Activated gamma-delta T cell treated with Interleukin-2 at 50 U/mL for 16 hours (primary cell): ENCODE measurements around the gene BRAT1.

ENCODE experiments used
- DNase-seq: peaks from one replicate; pipeline ENCODE4 v3.0.0-alpha.2; 2020

Gene BRAT1

DNA sequence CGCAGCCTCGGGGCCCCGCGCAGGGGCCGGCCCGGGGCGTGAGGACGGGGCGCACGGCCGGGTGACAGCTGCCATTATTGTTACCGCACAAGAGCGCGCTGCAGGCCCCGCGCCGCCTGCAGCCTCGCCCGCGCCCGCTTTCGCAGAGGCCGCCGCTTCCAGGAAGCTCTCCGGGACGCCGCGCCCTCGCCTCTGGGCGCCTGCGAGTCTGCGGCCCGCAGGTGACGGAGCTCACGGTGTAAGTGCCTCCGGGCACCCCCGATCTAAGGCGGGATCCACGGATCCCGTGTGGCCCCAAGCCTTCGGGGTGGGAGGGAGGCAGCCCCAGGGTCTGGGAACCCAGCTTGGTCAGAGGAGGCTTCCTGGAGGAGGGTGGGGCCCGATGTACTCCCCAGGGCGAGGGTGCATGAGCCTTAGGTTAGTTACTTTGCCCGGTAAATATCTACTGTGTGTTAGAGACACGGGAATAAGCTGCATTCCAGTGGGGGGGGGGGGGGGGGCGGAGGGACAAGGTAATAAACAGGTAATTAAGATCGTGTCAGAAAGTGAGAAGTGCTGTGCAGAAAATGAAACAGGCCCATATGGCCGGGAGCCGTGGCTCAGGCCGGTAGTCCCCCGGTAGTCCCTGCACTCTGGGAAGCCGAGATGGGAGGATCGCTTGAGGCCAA lies 4.1 kb upstream of the BRAT1 start:
- DNase-seq: no peak

DNA sequence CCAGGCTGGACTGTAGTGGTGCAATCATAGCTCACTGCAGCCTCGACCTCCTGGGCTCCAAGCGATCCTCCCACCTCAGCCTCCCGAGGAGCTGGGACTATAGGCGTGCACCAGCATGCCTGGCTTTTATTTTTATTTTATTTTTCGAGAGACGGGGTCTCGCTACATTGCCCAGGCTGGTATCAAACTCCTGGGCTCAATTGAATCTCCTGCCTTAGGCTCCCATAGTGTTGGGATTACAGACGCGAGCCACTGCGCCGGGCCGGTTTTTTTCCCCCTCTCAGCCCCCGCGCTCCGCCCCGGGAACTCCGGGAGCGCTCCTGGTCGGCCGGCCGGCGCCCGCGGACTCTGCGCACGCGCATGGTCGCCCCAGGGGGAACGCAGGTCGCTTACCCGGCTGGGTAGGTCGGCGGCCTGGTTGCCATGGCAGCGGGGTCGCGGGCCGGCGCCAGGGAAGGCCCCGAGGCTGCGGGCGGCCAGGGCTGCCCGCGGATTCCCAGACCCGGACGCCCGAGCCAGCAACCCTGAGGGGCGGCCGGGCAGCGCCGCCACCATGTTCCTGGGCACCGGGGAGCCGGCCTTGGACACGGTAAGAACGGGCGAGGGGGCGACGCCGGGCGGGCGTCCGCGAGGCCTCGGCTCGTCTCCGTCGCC lies 3.4 kb upstream of the BRAT1 start, which contains the start of gene IQCE:
TSS of gene IQCE (plus strand) at position 351 of the 654 bp plus-strand sequence. CDS start at position 554, 203 bp downstream.
- DNase-seq: peak; percentile 89

DNA sequence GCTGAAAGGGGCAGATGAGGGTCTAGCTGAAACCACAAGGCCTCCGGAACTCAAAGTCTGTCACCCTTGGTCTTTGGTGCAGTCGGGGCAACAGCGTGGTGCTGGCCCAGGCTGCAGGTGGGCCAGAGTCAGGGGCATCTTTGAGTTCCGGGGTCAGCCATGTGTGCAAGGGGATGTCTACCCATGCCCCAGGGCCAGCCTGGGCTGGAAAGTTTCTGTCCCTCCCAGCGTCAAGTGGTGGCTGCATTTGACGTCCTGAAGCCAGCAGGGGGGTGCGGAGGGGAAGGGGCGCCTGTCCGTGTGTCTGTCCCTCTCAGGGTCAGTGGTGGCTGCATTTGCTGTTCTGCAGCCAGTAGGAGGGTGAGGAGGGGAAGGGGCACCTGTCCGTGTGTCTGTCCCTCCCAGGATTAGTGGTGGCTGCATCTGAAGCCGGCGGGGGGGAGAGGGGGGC lies 638 bp downstream of the BRAT1 start:
- DNase-seq: no peak

DNA sequence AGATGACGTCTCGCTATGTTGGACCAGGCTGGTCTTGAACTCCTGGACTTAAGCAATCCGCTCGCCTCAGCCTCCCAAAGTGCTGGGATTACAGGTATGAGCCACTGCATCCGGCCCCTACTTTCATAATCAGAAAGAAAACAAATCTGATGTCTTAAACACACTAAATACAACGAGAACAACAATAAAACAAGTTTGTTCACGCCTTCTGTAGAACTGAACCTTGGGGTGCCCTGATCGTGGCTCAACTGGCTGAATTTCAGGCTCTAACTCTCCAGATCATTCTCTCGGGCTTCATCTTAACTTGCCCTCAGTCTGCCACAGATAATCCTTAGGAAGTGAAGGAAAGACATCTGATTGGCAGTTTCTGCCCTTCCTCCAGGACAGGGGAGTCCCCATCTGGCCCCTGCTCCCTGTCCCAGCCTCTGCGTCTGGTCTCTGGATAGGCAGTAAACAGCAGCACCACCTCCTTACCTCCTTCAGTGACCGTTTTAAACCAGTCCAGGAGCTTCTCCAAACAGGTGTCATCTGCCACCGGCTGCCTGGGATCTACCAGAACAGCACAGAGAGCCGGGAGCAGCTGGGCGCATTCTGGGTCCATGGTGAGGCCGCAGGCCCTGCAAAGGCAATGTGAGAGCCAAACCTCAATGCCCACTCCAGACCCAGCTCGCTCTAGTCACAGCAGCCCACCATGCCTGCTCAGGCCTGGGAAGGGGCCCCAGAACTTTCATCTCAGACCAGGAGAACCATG lies 1.3 kb downstream of the BRAT1 start:
- no peak for DNase-seq

DNA sequence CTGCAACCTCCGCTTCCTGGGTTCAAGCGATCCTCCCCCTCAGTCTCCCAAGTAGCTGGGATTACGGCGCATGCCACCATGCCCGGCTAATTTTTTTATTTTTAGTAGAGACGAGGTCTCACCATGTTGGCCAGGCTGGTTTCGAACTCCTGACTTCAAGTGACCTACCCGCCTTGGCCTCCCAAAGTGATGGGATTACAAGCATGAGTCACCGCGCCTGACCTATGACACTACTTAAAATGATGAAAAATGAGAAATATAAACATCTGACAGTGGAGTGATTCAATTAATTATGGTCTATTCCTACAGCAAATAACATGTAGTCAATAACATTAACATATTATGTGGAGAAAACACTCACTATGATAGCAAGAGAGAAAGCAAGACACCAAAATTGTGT lies 2.2 kb downstream of the BRAT1 start:
- no peak for DNase-seq

DNA sequence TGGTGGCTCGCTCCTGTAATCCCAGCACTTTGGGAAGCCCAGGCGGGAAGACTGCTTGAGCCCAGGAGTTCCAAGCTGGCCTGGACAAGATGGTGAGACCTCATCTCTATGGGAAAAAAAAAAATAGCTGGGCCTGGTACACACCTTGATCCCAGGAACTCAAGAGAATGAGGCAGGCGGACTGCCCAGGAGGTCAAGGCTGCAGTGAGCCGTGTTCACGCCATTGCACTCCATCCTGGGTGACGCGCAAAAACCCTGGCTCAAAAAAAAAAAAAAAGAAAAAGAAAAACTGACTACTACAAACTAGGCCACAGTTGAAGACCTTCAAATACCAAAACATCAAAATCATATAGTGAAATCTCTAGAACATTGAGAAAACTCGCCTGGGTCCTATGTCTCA lies 3.9 kb downstream of the BRAT1 start:
- no peak for DNase-seq

DNA sequence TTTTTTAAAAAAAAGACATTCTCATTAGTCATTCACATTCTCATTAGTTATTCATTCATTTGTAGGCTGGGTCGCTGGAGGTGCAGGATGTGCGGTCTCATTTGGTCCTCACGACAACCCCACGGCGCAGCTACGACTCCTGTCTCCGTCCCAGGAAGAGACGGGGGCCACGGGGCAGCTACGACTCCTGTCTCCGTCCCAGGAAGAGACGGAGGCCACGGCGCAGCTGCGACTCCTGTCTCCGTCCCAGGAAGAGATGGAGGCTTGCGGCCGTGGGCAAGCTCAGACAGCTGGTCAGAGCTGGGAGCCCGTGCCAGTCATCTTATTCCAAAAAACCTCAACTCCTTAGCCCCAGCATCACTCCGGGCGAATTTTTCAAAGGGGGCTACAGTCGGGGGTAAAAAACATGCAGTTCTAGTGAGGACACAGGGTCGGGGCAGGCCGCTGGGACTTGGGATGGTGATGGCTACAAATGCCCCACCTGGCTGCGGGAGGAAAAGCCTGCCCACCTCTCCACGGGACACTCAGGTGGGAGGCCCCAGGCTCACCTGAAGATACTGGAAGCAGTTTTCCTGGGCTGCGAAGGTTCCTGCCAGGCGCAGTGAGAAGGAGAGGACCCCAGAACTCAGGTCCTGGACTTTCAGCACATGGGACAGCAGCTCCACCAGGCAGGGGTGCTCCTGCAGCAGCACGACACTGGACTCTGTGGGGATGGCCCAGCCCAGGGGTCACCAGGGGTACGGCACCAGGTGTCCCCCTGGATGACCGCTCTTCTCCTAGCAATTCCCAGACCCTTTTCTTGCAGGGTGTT lies 8.3 kb downstream of the BRAT1 start:
- no peak for DNase-seq

DNA sequence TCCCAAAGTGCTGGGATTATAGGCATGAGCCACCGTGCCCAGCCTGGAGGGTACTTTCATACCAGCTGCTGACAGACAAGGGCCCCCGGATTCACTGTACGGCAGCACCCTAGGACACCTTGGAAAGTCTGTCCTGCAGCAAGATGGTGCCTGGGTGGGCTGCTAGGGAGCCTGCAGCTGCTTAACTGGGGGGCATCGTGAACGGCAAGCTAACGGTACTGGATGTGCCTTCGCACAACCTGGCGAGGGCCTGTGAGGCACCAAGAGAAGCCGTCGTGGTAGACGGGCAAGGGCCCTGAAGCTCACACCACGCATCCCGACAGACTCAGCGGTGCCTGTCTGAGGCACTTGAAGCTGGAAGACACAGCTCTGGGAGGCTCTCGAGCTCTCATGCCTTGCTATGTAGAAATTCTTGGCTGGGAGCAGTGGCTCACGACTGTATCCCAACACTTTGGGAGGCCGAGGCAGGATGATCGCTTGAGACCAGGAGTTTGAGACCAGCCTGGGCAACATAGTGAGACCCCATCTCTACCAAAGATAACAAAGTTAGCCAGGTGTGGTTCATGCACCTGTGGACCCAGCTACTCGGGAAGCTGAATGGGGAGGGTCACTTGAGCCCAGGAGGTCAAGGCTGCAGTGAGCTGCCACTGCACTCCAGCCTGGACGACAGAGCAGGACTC lies 9.4 kb downstream of the BRAT1 start:
- no peak for DNase-seq

DNA sequence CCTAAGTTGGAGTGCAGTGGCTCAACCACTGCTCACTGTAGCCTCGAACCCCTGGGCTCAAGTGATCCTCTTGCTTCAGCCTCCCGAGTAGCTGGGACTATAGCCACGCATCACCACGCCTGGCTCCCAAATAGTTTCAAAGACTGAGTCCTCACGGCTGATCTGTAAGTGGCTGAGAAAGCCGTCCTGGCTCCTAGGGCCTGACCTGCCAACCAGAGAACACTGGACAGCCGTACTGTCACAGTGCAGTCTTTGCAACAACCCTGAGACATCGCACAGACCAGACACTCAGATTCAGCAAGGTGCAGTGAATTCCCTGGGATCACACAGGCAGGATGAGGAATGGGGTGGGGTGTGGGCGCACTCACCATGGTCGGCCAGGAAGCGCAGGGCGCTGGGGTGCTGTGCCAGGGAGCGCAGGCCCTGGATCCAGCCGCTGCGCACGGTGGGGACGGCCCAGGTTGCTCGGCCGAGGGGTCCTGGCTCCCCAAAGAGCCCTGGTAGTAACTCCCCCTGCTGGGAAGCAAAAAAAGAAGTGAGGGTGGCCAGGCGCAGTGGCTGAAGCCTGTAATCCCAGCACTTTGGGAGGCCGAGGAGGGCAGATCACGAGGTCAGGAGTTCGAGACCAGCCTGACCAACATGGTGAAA lies 10.7 kb downstream of the BRAT1 start:
- no peak for DNase-seq

DNA sequence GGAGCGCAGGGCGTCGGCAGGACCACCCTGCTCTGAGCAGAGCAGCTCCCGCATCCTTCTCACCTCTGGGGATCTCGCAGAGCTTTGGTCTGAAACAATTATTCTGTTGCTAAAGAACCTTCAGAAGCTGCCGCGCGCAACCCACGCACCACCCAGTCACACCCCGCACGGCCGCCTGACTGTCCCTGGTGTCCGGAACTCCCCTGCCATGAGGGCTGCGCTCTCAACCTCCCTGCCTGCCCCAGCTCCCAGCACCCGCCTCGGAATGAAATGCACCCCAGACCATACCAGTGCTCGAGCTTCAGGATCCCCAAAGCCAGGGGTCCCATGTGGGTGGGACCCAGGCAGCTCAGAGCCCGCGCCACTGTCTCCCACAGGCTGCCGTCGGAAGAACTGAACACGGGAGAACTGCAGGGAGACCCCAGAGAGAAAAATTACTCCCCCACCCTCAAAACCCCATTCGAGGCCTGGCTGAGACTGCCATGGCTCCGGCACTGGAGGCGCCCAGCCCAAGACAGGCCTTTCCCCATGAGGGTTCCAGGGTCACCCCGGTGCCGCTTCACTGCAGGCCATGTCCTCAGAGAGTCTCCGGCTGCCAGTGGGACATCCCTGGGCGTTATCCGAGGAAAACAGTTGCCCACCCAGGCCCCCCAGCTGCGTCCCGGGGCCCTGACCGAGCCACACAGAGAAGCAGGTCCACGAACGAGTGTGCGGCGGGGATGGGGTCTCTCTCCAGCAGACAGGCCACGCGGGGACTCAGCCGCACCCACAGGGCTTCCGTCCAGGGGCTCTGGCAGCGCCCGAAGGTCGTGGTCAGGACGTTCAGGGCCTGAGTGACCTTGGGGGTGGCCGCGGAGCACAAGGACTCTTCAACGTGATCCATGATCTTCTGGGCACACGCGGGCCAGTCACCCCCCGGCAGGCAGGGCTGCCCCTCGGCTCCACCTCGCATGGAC lies 12.1 kb downstream of the BRAT1 start:
- no peak for DNase-seq

DNA sequence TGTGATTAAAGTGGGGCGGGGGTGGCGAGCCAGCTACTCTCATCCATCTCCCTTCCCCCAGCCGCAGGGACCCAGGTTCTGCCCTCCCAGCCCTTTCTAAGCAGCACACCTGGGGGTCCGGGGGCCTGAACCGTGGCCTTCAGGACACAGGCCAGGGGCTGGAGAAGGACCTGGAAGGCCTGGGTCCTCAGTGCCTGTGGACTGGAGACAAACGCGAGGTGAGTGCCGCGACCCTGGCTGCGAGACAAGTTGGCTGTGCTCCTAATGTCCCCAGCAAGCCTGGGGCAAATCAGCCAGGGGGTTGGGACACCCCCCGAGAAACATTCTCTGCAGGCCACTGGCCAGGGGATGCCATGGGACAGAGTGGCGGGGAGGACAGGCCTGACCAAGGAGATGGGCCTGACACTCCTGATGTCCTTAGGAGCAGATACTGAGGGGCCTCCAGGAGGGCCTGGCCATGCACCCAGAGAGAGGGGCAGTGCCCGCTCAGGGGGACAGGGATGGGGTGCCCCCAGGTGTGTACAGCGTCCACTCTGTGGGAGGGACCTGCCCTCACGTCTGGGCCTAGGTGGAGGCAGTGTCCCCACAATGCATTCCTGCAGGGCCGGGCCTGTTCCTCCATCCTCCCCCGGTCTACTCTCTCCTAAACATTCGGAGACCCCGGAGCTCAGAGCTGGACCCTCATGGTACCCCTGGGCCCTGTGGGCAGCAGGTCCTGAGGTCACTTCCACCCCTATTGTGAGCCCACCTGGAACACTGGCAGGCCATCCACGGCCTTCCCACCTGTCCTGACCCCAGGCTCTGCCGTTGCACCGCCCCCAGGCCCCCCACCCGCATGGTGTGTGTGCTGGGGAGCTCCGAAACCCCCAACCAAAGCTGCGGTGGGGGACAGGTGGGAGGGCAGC lies 13.1 kb downstream of the BRAT1 start:
- no peak for DNase-seq

DNA sequence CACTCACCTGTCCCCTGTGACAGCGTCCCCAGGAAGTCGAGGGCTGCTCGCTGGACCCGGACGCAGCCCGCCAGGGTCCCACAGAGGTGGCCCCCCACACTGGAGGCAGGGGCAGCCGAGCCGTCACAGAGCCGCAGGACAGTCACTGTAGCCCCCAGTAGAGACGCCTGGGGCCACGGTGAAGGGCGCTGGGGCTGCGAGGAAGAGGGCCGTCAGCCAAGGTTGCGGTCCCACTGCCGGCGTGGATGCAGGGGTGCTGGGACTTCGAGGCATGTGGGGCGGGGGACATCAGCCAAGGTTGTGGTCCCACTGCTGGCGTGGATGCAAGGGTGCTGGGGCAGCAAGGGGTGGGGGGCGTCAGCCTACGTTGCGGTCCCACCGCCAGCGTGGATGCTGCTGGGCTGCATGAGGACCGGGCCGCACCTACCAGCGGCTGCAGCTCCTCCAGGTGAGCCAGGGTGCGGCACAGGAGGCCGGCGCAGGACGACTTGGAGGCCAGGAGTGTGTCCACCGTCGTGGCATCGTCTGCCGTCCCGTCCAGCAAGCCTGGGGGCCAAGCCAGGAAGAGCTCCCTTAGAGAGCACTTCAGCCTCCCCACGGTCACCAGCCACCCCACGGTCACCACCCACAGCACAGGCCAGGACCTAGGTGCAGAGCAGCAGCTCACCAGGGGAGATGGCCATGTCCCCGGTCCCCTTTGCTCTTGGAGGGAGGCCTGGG lies 13.9 kb downstream of the BRAT1 start:
- DNase-seq: no peak

DNA sequence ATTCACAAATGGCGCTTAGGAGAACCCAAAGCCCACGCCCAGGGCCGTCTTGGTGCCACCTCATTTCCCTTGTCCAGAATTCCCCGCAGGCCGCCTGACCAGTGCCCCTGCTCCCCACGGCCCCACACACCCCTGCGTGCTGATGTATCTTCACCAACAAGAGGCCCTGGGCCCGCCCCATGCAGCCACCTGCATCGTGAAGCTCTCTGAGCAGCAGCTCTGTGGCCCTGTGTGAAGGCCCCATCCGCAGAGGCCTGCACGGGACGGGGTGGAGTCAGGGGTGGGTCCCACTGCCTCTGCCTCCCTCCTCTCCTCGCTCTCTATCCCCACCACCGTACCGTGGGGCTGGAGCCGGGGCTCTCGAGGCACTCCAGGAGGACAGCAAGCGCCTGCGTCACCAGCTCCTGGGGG lies 14.7 kb downstream of the BRAT1 start:
- DNase-seq: no peak

DNA sequence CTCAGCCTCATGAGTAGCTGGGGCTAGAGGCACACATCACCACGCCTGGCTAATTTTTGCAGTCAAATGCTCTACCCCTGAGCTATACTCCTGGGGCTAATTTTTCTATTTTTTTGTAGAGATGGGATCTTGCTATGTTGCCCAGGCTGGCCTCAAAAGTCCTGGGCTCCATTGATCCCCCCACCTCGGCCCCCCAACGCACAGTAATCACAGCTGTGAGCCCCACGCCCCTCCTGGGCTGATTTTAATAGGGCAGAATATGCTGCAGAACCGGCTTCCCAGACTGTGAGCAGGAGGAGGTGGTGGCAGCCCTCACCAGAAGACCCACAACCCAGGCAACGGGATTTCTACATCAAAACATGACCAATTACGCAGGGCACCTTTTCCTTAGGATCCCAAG lies 15.2 kb downstream of the BRAT1 start:
- no peak for DNase-seq

DNA sequence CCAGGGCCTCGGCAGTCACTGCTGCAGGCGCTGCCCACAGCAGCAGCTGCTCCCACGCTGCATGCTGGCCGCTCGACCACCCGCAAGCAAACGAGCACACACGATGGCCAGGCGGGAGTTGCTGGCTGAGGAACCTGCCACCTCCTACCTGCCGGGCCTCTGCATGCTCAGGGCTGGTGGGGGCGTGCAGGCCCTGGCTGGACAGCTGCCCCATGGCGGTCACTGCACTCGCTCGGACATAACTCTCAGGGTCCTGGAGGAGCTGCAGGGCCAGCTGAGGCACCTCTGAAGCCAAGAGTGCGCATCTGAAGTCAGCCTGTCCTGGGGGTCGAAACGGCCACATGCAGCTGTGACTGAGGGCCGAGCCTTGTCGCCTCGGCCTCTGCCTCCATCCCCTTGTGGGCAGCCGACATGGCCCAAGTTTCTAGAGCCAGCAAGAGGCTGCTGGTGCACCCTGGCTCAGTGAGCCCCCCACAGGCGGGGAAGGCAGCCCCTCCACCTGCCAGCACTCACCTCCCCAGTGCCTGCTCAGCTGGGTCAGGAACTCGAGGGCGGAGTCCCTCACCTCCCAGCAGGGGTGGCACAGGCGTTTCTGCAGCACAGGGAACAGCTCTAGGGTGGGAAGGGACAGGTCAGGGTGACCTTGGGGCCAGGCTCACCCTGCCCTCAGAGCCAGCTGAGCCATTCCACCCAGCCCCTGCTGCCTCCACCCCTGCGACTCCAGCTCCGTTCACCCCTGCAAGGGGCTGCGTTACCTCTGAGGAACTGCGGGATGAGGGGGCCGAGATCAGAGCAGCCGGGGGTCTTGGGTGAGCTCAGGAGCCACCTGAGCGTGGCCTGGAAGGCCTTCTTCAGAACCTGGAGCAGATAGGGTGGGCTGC lies 16.1 kb downstream of the BRAT1 start:
- no peak for DNase-seq

DNA sequence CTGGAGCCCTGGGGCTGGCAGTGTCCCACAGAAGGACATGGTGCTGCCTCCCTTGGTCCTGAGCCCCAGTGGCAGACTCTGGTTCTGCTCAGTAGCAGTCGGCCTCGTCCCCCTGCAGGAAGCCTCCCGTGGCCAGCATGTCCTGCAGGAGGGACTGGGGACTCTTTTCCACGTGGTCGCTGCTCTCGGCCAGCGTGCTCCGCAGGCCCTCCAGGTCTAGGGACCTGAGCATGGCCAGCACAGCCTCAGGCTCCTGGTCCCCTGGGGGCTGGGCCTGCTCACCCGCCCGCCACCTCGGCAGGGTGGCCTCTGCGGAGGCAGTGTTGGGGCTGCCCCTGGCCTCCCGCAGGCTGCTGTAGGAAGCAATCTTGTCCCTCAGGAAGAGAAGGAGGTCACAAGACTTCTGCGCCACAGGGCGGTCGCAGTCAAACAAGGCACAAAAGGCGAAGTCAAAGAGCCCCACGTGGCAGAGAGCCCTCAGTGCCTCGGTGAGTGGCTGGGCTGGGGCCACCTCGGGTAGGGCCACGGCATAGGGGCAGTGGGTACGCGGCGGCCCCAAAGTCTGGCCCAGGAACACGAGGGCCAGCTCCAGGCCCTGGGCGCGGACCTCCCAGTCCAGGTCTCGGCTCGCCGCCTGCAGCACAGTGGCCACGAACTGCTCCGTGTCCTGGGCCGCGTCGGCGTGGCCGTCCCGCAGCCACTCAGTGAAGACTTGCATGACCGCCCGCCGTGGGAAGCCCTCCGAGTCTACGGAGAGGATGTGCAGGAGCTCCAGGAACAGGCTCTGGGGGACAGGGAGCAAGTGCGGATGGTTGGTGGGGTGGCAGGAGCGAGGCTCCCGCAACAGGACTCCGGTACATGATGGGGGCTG lies 17.1 kb downstream of the BRAT1 start:
- no peak for DNase-seq
